ENCODE results near the gene PRMT1.

Gene PRMT1

DNA sequence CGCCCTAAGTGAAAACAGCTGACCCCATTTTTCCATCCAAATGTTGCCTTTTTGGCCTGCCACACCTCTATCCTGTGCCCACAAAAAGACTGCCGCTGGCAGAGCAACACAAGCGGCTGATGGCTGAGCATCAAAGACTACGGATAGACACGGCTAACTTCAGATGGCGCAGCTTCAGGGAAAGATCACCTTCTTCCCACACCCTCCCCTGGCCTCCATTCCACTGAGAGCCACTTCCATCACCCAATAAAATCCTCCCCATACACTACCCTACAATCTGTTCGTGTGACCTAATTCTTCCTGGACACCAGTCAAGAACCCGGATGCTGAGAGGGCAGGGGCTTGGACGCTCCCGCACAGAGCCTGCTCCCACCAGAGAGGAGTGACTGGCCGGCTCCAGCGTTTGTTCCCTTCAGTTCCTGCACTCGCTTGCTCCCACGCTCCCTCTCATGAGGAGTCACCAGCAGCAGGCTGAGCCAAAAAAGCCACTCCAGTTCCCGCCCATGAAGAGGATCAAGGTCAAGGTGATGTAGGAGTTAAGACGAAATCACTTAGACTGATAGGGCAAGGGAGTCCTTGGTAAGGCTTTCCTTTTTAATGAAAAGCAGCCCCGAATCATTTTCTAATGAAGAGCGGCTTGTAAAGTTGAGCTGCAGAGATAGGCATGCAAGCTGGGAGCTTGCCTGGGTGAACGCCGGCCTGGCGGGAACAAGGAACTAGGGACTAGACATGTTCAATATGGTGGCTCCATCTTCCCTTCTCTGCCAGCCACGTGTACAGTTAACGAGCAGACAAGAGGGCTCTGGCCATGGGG is 50.4 kb downstream of the PRMT1 start:
- DNase-seq (ENCODE audit: low read depth), result no peak

- DNase-seq (ENCODE audit: low read depth), result no peak
These were observed 53.1 kb downstream of the PRMT1 start for GRCh38 chr19:49730166-49730565.

Data from HS-5 (cell line).